ENCODE results near the gene CFAP90. TPM values are rescaled to one million over a fixed set of nuclear protein-coding genes. Genes with fewer than 3 reads are reported as not detected.

Gene CFAP90
- total RNA-seq, 1 donor from 2014 or later = 0.68 TPM

DNA sequence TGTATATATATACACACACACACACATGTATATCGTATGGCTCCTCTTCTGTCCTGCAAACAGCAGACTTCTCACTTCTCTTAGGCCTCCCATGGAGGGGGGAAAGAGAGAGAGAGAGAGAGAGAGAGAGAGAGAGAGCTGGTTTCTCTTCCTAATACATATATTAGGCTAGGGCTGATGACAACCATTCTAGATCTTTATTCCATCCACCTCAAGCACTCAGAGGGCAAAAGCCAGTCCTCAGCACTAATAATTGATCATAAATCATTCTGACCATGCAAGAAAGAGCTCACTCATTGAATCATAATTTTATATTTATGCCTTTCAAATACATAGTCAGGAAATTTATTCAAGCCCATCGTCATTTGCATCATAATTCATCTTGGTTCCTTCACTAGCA lies 47.0 kb downstream of the CFAP90 start:
- H3K9me3 Mint-ChIP-seq = no peaks in the 10 kb centered on the region
- no peak overlapping the region for H3K4me3 Mint-ChIP-seq
- TF ChIP-seq, protein P1, sequence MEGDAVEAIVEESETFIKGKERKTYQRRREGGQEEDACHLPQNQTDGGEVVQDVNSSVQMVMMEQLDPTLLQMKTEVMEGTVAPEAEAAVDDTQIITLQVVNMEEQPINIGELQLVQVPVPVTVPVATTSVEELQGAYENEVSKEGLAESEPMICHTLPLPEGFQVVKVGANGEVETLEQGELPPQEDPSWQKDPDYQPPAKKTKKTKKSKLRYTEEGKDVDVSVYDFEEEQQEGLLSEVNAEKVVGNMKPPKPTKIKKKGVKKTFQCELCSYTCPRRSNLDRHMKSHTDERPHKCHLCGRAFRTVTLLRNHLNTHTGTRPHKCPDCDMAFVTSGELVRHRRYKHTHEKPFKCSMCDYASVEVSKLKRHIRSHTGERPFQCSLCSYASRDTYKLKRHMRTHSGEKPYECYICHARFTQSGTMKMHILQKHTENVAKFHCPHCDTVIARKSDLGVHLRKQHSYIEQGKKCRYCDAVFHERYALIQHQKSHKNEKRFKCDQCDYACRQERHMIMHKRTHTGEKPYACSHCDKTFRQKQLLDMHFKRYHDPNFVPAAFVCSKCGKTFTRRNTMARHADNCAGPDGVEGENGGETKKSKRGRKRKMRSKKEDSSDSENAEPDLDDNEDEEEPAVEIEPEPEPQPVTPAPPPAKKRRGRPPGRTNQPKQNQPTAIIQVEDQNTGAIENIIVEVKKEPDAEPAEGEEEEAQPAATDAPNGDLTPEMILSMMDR (conservative IDR thresholded peaks at IDR 0.05) = no peak
- no peak for DNase-seq (ENCODE audit: low read depth, low spot score)
- H3K27ac Mint-ChIP-seq (ENCODE audit: unreplicated experiment) = no peak overlapping the region
- no peaks in the 10 kb centered on the region for H3K4me1 Mint-ChIP-seq
- H3K36me3 Mint-ChIP-seq (ENCODE audit: low read depth) = no peaks in the 10 kb centered on the region
- peaks cover 6% of the 10 kb centered on the region for H3K27me3 Mint-ChIP-seq (ENCODE audit: low read depth)

DNA sequence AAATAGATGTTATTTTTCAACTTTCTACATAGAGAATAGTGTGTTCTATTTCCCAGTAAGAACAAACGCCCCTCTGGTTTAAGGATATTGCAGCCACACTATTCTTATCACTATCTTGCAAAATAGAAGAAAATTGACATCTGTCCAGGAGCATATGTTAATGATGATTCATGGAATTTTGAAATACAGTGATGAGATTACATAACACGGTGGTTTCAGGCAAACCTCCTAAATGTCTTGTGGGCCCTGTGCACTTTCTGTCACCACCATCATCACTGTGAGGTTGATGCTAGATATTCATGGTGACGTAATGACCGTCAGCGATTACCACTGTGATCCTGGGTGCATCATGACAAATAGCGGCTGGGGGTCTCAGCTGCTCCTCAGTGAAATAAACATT lies 48.1 kb downstream of the CFAP90 start:
- H3K4me1 Mint-ChIP-seq = no peaks in the 10 kb centered on the region
- no peaks in the 10 kb centered on the region for H3K9me3 Mint-ChIP-seq
- no peak for DNase-seq (ENCODE audit: low read depth, low spot score)
- no peaks in the 10 kb centered on the region for H3K36me3 Mint-ChIP-seq (ENCODE audit: low read depth)
- H3K27me3 Mint-ChIP-seq (ENCODE audit: low read depth) = peaks cover 6% of the 10 kb centered on the region
- no peak overlapping the region for H3K4me3 Mint-ChIP-seq
- TF ChIP-seq, protein P1 (conservative IDR thresholded peaks at IDR 0.05) = no peak
- H3K27ac Mint-ChIP-seq (ENCODE audit: unreplicated experiment) = no peak overlapping the region

GRCh38 chr5:7801891-7802614 lies 48.9 kb downstream of the CFAP90 start:
- Mint-ChIP-seq H3K27ac (ENCODE audit: unreplicated experiment) (no peak overlapping the region), H3K27me3 (ENCODE audit: low read depth) (no peaks in the 10 kb centered on the region), H3K4me3 (no peak overlapping the region), H3K4me1 (no peaks in the 10 kb centered on the region), H3K36me3 (ENCODE audit: low read depth) (no peaks in the 10 kb centered on the region), H3K9me3 (no peaks in the 10 kb centered on the region)
- no peak for DNase-seq (ENCODE audit: low read depth, low spot score)
- TF ChIP-seq, protein P1 (conservative IDR thresholded peaks at IDR 0.05) = no peak

GRCh38 chr5:7795306-7795705 lies 55.6 kb downstream of the CFAP90 start:
- TF ChIP-seq, protein P1 (conservative IDR thresholded peaks at IDR 0.05) = no peak
- H3K27me3 Mint-ChIP-seq (ENCODE audit: low read depth) = no peaks in the 10 kb centered on the region
- H3K4me1 Mint-ChIP-seq = peaks cover 20% of the 10 kb centered on the region
- H3K9me3 Mint-ChIP-seq = no peaks in the 10 kb centered on the region
- no peak for DNase-seq (ENCODE audit: low read depth, low spot score)
- H3K36me3 Mint-ChIP-seq (ENCODE audit: low read depth) = no peaks in the 10 kb centered on the region
- H3K4me3 Mint-ChIP-seq = no peak overlapping the region
- H3K27ac Mint-ChIP-seq (ENCODE audit: unreplicated experiment) = peak overlapping the region; percentile 44

- no peaks in the 10 kb centered on the region for H3K9me3 Mint-ChIP-seq
- TF ChIP-seq, protein P1 (conservative IDR thresholded peaks at IDR 0.05) = no peak
- no peak for DNase-seq (ENCODE audit: low read depth, low spot score)
- no peak overlapping the region for H3K4me3 Mint-ChIP-seq
- H3K27ac Mint-ChIP-seq (ENCODE audit: unreplicated experiment) = no peak overlapping the region
- no peaks in the 10 kb centered on the region for H3K27me3 Mint-ChIP-seq (ENCODE audit: low read depth)
- no peaks in the 10 kb centered on the region for H3K36me3 Mint-ChIP-seq (ENCODE audit: low read depth)
- peaks cover 20% of the 10 kb centered on the region for H3K4me1 Mint-ChIP-seq
Measured at GRCh38 chr5:7794823-7795222, 56.1 kb downstream of the CFAP90 start.

Measured in neural crest cell (in vitro differentiated cells).